Gastroesophageal sphincter (tissue), 4 donors: ENCODE measurements around the gene ZNF304. TPM values are rescaled to one million over a fixed set of nuclear protein-coding genes. Genes with fewer than 3 reads are reported as not detected.

Source experiments
- ATAC-seq: fragments of 150-250 bp; one replicate; pipeline ENCODE4 v1.9.1; 2016; ENCODE audit warnings: mild to moderate bottlenecking, moderate library complexity
- H3K27ac ChIP-seq, 4 donors: fragments of 200-600 bp; sonication (generic) in 3 of 4; 1 replicate in 3 of 4; 2 replicates in 1 of 4; pipeline ENCODE4 v1.5.1; 2016 to 2019
- H3K27me3 ChIP-seq: fragments of 200-600 bp; sonication (generic); one replicate; pipeline ENCODE4 v1.5.1; 2019
- H3K36me3 ChIP-seq, 2 donors: fragments of 200-600 bp; sonication (generic); one replicate each; pipeline ENCODE4 v1.5.1; 2019; ENCODE audit warnings: control low read depth in 1 of 2
- H3K4me1 ChIP-seq, 3 donors: fragments of 200-600 bp; sonication (generic); 1 replicate in 2 of 3; 2 replicates in 1 of 3; pipeline ENCODE4 v1.5.1; 2016 to 2019; ENCODE audit warnings: control low read depth in 2 of 3
- H3K4me3 ChIP-seq, 2 donors: fragments of 200-600 bp; sonication (generic); one replicate each; pipeline ENCODE4 v1.5.1; 2019; ENCODE audit warnings: mild to moderate bottlenecking in 1 of 2, moderate library complexity in 1 of 2
- H3K9me3 ChIP-seq, 3 donors: fragments of 200-600 bp; sonication (generic); one replicate each; pipeline ENCODE4 v1.5.1; 2017 to 2019; ENCODE audit warnings: control low read depth in 2 of 3
- CTCF ChIP-seq, 4 experiments: fragments of 200-600 bp in 2 of 4; fragments of 450-650 bp in 2 of 4; sonication (generic) in 1 of 4; IDR thresholded peaks; one replicate each; pipeline ENCODE4 v1.5.1; 2017 to 2019; ENCODE audit warnings: antibody characterized with exemption in 4 of 4, mild to moderate bottlenecking in 2 of 4, moderate library complexity in 2 of 4
- EP300 ChIP-seq: sonication (generic); formaldehyde crosslinking; IDR thresholded peaks from one replicate; pipeline ENCODE4 v1.6.1; 2017; ENCODE audit warnings: antibody characterized with exemption, mild to moderate bottlenecking
- POLR2A ChIP-seq, 2 donors: fragments of 450-650 bp; IDR thresholded peaks; one replicate each; pipeline ENCODE4 v1.6.1; 2017; ENCODE audit warnings: antibody characterized with exemption in 2 of 2, mild to moderate bottlenecking in 2 of 2, moderate library complexity in 1 of 2
- POLR2AphosphoS5 ChIP-seq: sonication (generic); formaldehyde crosslinking; IDR thresholded peaks from one replicate; pipeline ENCODE4 v1.6.1; 2017; ENCODE audit warnings: antibody characterized with exemption
- WGBS, 2 donors: methylation state at CpG; one replicate each; pipeline ENCODE4 v1.1.5; 2018; ENCODE audit warnings: low coverage in 1 of 2; 5-methylcytosine and 5-hydroxymethylcytosine counted together
- total RNA-seq, 4 donors: library from RNA; depleted of rRNA; stranded (reverse); fragments of >200 nt; gene quantifications; one replicate each; pipeline ENCODE4 v1.1.0, GENCODE V29; 2016

Gene ZNF304
- total RNA-seq, 4 donors from 2014 or later = 9.2 to 12.2 (median 10.9) TPM

GRCh38 chr19:57320180-57321084, 30.6 kb upstream of the ZNF304 start, which contains the start of gene ZNF543:
Gene ZNF543, plus strand, starts transcription at chr19:57320472. Its CDS starts 382 bp downstream, at chr19:57320854.
- 0% methylated on average over 4 to 11 of the region's 71 CpGs for WGBS, 2 donors
- Histone ChIP-seq H3K27ac (peak within 1 kb of the TSS; percentile 41 to 92 (median 92)), H3K4me3 (peak within 1 kb of the TSS; percentile 59 to 91), H3K4me1 (peaks cover 0 to 33% (median 11%) of the 10 kb centered on the region in 3 donors), H3K27me3 (peaks cover 3% of the 10 kb centered on the region), H3K9me3 (peaks cover 0 to 36% (median 0%) of the 10 kb centered on the region in 3 donors), H3K36me3 (peaks cover 0 to 28% of the 10 kb centered on the region in 2 donors)
- ATAC-seq = peak; percentile 100
- no peak for TF ChIP-seq EP300
- TF ChIP-seq POLR2A (IDR thresholded peaks at IDR 0.05) = peak; percentile 67 to 73
- peak in 2 of 4 experiments; percentile 5 to 12 for TF ChIP-seq CTCF (IDR thresholded peaks at IDR 0.05)
- TF ChIP-seq POLR2AphosphoS5 = peak; percentile 74

- ATAC-seq = no peak
- 4 to 7% methylated on average over 3 of the region's 8 CpGs for WGBS, 2 donors
- H3K9me3 ChIP-seq = peaks cover 0 to 42% (median 0%) of the 10 kb centered on the region in 3 donors
Measured at GRCh38 chr19:57321116-57321515, 30.0 kb upstream of the ZNF304 start.

GRCh38 chr19:57321751-57322150, 29.3 kb upstream of the ZNF304 start:
- Histone ChIP-seq H3K4me1 (peaks cover 0 to 33% (median 11%) of the 10 kb centered on the region in 3 donors), H3K36me3 (peaks cover 0 to 41% of the 10 kb centered on the region in 2 donors), H3K27ac (no peak overlapping the region), H3K27me3 (peaks cover 3% of the 10 kb centered on the region), H3K4me3 (peak overlapping the region in 1 of 2 donors; percentile 91), H3K9me3 (peaks cover 0 to 49% (median 0%) of the 10 kb centered on the region in 3 donors)
- no peak for TF ChIP-seq CTCF (IDR thresholded peaks at IDR 0.05)
- no peak for TF ChIP-seq EP300
- no peak for TF ChIP-seq POLR2AphosphoS5
- no peak for TF ChIP-seq POLR2A (IDR thresholded peaks at IDR 0.05)
- 72 to 79% methylated on average over 3 of the region's 3 CpGs for WGBS, 2 donors
- ATAC-seq = no peak

More at GRCh38 chr19:57321116-57321515, 30.0 kb upstream of the ZNF304 start:
- peak overlapping the region in 3 of 4 donors; percentile 91 to 92 (median 92) for H3K27ac ChIP-seq
- peak overlapping the region; percentile 59 to 91 for H3K4me3 ChIP-seq
- peaks cover 0 to 33% (median 11%) of the 10 kb centered on the region in 3 donors for H3K4me1 ChIP-seq
- H3K36me3 ChIP-seq = peaks cover 0 to 35% of the 10 kb centered on the region in 2 donors
- H3K27me3 ChIP-seq = peaks cover 3% of the 10 kb centered on the region
- no peak for TF ChIP-seq POLR2AphosphoS5
- TF ChIP-seq CTCF (IDR thresholded peaks at IDR 0.05) = peak in 1 of 4 experiments; percentile 4

- no peak overlapping the region for H3K27ac ChIP-seq
- no peak for TF ChIP-seq POLR2AphosphoS5
- no peak for TF ChIP-seq EP300
- no peak for TF ChIP-seq CTCF (IDR thresholded peaks at IDR 0.05)
- TF ChIP-seq POLR2A (IDR thresholded peaks at IDR 0.05) = no peak
- H3K4me1 ChIP-seq = peaks cover 0 to 24% (median 11%) of the 10 kb centered on the region in 3 donors
- H3K27me3 ChIP-seq = no peaks in the 10 kb centered on the region
- no peak overlapping the region for H3K4me3 ChIP-seq
- ATAC-seq = no peak
- peaks cover 15 to 72% of the 10 kb centered on the region in 2 donors for H3K36me3 ChIP-seq
- peaks cover 0 to 81% (median 3%) of the 10 kb centered on the region in 3 donors for H3K9me3 ChIP-seq
Measured at GRCh38 chr19:57324992-57325391, 26.1 kb upstream of the ZNF304 start.
